Upper lobe of right lung (tissue), 1 donor: ENCODE results near the gene DOK7. TPM values are rescaled to one million over a fixed set of nuclear protein-coding genes. Genes with fewer than 3 reads are reported as not detected.

Source experiments
- ATAC-seq: fragments of 200-7000 bp; cut with Tn5 transposase; one replicate; pipeline ENCODE4 v1.9.1; 2020; ENCODE audit warnings: mild to moderate bottlenecking, moderate library complexity
- DNase-seq: peaks from one replicate; pipeline ENCODE4 v3.0.0-alpha.2; 2020
- H3K27ac ChIP-seq: fragments of 200-600 bp; one replicate; pipeline ENCODE4 v1.8.0; 2022
- H3K27me3 ChIP-seq: fragments of 200-600 bp; one replicate; pipeline ENCODE4 v1.8.0; 2022; ENCODE audit warnings: mild to moderate bottlenecking
- H3K36me3 ChIP-seq: fragments of 200-600 bp; one replicate; pipeline ENCODE4 v1.8.0; 2022
- H3K4me1 ChIP-seq: fragments of 200-600 bp; one replicate; pipeline ENCODE4 v1.8.0; 2022
- H3K4me3 ChIP-seq: fragments of 200-600 bp; one replicate; pipeline ENCODE4 v1.8.0; 2022; ENCODE audit warnings: mild to moderate bottlenecking
- H3K9me3 ChIP-seq: fragments of 200-600 bp; one replicate; pipeline ENCODE4 v1.8.0; 2022
- CTCF ChIP-seq: fragments of 200-600 bp; IDR thresholded peaks from one replicate; pipeline ENCODE4 v1.8.0; 2022; ENCODE audit warnings: antibody characterized with exemption
- intact Hi-C: fragments of 100-400 bp; cut with DNase I; formaldehyde crosslinking; loops from one replicate; pipeline ENCODE4 v1.11.0; 2022
- total RNA-seq: library from RNA; stranded (reverse); fragmentation: NEBNext Ultra II Directional; extraction: Animal tissue kit (Norgen Biotek cat#: 25700); gene quantifications from one replicate; pipeline ENCODE4 v1.2.1, GENCODE V29; 2021
- donor health status: DM: no; HTN: yes; CAD: no; lungs with severe emphysema.

Gene DOK7
- total RNA-seq, 1 donor from 2014 or later = 3.6 TPM

DNA sequence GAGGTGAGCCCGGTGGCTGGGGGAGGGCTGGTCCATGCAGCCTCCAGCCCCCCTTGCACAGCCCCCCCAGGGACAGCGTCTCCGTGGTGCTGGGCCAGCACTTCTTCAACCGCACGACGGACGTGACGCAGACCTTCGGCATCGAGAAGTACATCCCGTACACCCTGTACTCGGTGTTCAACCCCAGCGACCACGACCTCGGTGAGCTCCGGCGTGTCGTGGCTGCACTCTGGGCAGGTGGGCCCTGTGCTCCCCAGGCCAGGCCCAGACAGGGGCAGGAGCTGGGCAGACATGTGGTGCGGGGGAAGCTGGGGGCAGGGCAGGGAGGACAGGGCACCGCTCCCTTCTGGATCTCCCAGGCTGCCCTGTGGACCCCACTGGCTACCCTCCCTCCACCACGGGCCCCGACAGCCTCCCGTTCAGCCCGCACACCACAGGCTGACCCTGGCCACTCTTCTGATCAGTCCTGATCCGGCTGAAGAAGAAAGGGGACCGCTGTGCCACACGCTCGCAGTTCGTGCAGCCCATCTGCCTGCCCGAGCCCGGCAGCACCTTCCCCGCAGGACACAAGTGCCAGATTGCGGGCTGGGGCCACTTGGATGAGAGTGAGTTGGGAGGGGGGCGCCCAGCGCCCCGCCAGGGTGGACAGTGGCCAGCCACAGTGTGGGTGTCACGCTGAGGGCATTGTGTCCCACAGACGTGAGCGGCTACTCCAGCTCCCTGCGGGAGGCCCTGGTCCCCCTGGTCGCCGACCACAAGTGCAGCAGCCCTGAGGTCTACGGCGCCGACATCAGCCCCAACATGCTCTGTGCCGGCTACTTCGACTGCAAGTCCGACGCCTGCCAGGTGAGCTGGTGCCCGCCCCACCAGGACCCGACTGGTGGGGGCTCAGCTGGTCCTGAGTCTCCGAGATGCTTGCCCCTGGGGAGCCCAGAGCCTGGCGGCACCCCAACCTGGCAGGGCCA is 15.4 kb upstream of the DOK7 start:
- Histone ChIP-seq H3K4me3 (no peak overlapping the region), H3K36me3 (no peaks in the 10 kb centered on the region), H3K27me3 (no peaks in the 10 kb centered on the region), H3K27ac (no peak overlapping the region), H3K4me1 (peaks cover 6% of the 10 kb centered on the region), H3K9me3 (no peaks in the 10 kb centered on the region)
- intact Hi-C loops = no loop called here
- DNase-seq (no peak), ATAC-seq (no peak)
- no peak for TF ChIP-seq CTCF

GRCh38 chr4:3449047-3449573 is 14.0 kb upstream of the DOK7 start:
- no peak for ATAC-seq
- H3K9me3 ChIP-seq = no peaks in the 10 kb centered on the region
- H3K27ac ChIP-seq = no peak overlapping the region
- intact Hi-C loops = no loop called here
- TF ChIP-seq CTCF = no peak
- H3K27me3 ChIP-seq = no peaks in the 10 kb centered on the region
- DNase-seq = no peak
- H3K36me3 ChIP-seq = no peaks in the 10 kb centered on the region
- no peaks in the 10 kb centered on the region for H3K4me1 ChIP-seq
- no peak overlapping the region for H3K4me3 ChIP-seq

DNA sequence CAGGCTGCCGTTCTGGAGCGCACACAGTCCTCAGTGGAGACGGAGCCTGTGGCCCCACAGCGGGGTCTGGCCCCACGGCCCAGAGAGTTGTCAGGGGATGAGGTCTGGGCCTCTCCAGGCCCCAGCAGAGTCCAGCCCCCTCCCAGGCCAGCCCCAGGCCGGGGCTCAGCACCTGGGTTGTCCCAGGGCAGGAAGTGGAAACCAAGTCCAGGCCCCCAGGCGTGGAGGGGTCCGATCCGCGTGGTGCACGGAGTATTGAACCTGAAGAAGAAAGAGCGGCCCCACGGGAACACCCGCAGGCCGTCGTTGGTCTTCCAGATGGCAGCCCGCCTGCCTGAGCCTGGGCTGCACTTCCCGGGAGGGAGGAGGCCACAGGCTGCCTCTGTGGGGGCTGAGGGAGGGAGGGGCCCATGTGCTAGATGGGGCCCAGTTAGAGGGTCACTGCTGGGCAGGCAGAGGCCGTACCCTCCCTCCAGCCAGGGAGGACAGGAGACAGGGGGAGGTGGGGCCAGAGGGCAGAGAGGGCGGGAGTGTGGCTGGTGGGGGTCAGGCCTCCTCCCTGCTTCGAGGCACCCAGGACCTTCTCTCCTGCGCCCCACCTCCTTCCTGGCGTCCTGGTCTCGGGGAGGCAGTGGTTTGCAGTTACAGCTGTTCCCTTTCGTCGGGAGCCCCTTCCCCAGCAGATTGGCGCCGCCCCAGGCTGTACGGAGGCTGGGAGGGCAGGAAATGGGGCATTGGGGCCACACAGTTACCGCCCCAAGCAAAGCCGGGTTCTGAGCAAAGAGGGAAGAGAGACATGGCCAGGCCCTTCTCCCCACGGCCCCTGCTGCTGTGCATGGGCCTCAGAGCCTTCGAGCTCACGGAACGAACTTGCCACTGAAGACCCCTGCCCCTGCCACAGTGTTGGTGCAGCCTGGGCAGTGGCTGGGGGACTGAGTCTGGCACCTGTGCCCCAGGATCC is 13.3 kb upstream of the DOK7 start:
- H3K4me1 ChIP-seq = no peaks in the 10 kb centered on the region
- H3K4me3 ChIP-seq = no peak overlapping the region
- H3K9me3 ChIP-seq = no peaks in the 10 kb centered on the region
- no peaks in the 10 kb centered on the region for H3K27me3 ChIP-seq
- no peak overlapping the region for H3K27ac ChIP-seq
- DNase-seq = no peak
- no peak for ATAC-seq
- intact Hi-C loops = no loop called here
- H3K36me3 ChIP-seq = no peaks in the 10 kb centered on the region
- no peak for TF ChIP-seq CTCF

DNA sequence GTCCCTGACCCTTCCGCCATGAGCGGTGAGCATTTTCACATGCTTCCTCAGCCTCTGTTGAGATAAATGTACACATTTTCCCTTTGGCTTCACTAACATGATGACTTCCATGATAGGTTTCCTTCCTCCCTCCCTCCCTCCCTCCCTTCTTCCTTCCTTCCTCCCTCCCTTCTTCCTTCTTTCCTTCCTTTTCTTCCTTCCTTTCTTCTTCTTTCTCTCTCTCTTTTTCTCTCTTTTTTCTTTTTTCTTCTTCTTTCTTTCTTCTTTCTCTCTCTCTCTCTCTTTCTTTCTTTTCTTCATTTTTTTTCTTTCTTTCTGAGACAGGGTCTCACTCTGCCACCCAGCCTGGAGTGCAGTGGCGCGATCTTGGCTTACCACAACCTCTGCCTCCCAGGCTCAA is 12.5 kb upstream of the DOK7 start:
- Histone ChIP-seq H3K4me1 (no peaks in the 10 kb centered on the region), H3K27me3 (no peaks in the 10 kb centered on the region), H3K27ac (no peak overlapping the region), H3K4me3 (no peak overlapping the region), H3K9me3 (no peaks in the 10 kb centered on the region), H3K36me3 (no peaks in the 10 kb centered on the region)
- TF ChIP-seq CTCF = no peak
- intact Hi-C loops = no loop called here
- no peak for DNase-seq
- ATAC-seq = no peak

DNA sequence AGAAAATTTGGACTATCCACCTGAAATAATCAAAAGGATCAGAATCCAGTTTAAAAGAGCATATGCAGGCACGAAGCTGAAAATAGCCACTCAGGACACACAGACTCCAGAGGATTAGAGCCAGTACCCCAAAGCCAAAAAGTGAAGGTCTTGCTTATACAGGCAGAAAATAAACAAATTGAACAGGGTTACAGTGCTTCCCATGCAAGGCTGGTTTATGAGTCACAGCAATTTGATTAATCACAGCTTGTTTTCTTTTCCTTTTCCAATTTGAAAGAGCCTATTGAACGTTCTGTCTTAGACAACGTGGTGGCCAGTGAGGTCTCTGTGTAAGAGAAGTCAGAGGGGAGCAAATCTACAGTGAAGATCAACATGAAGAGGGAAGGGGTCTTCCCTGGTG is 11.2 kb upstream of the DOK7 start:
- DNase-seq (no peak), ATAC-seq (no peak)
- Histone ChIP-seq H3K27me3 (no peaks in the 10 kb centered on the region), H3K27ac (no peak overlapping the region), H3K9me3 (no peaks in the 10 kb centered on the region), H3K4me1 (no peaks in the 10 kb centered on the region), H3K4me3 (no peak overlapping the region), H3K36me3 (no peaks in the 10 kb centered on the region)
- intact Hi-C loops = no loop called here
- TF ChIP-seq CTCF = no peak
